Liver (tissue), 9 donors: ENCODE results near the gene AVEN. TPM values are rescaled to one million over a fixed set of nuclear protein-coding genes. Genes with fewer than 3 reads are reported as not detected.

Experiments
- DNase-seq: peaks from one replicate; pipeline ENCODE4 v3.0.0-alpha.2; 2017; ENCODE audit warnings: low spot score
- H3K27ac ChIP-seq, 2 donors: one replicate each; pipeline ENCODE4 v1.7.0; 2013; ENCODE audit warnings: inconsistent platforms in 2 of 2, low read length in 2 of 2, control low read depth in 1 of 2, low read depth in 1 of 2, mild to moderate bottlenecking in 1 of 2
- H3K27me3 ChIP-seq, 4 donors: one replicate each; pipeline versions ENCODE4 v1.6.1 to v1.7.0; 2013; ENCODE audit warnings: low read length in 3 of 4, inconsistent platforms in 1 of 4, mild to moderate bottlenecking in 1 of 4, moderate library complexity in 1 of 4; ENCODE audit not compliant: control insufficient read depth in 4 of 4, insufficient read depth in 4 of 4
- H3K36me3 ChIP-seq, 4 donors: one replicate each; pipeline versions ENCODE4 v1.6.1 to v1.7.0; 2013; ENCODE audit warnings: low read length in 3 of 4, mild to moderate bottlenecking in 3 of 4, low read depth in 1 of 4, moderate library complexity in 1 of 4; ENCODE audit not compliant: control insufficient read depth in 4 of 4, insufficient read depth in 3 of 4
- H3K4me1 ChIP-seq, 4 donors: one replicate each; pipeline versions ENCODE4 v1.6.1 to v1.7.0; 2013; ENCODE audit warnings: low read length in 3 of 4, mild to moderate bottlenecking in 3 of 4, moderate library complexity in 1 of 4; ENCODE audit not compliant: control insufficient read depth in 4 of 4, insufficient read depth in 4 of 4
- H3K4me3 ChIP-seq, 3 donors: one replicate each; pipeline versions ENCODE4 v1.6.1 to v1.7.0; 2013; ENCODE audit warnings: low read length in 3 of 3, control low read depth in 1 of 3, low read depth in 1 of 3, mild to moderate bottlenecking in 1 of 3
- H3K9ac ChIP-seq, 2 donors: one replicate each; pipeline ENCODE4 v1.7.0; 2013; ENCODE audit warnings: low read length in 2 of 2, mild to moderate bottlenecking in 2 of 2, moderate library complexity in 2 of 2, control low read depth in 1 of 2, low read depth in 1 of 2
- H3K9me3 ChIP-seq, 4 donors: one replicate each; pipeline versions ENCODE4 v1.6.1 to v1.7.0; 2013; ENCODE audit warnings: low read length in 3 of 4; ENCODE audit not compliant: control insufficient read depth in 4 of 4
- EGR1 ChIP-seq, 2 donors: IDR thresholded peaks; 2 replicates each; pipeline ENCODE4 v1.6.1; 2016 to 2018; ENCODE audit warnings: antibody characterized with exemption in 2 of 2, low read depth in 2 of 2
- FOXA1 ChIP-seq: IDR thresholded peaks from 2 replicates; pipeline ENCODE4 v1.6.1; 2016; ENCODE audit warnings: antibody characterized with exemption
- FOXA2 ChIP-seq: IDR thresholded peaks from 2 replicates; pipeline ENCODE4 v1.6.1; 2016; ENCODE audit warnings: antibody characterized with exemption
- GABPA ChIP-seq, 2 donors: IDR thresholded peaks in 1 of 2; conservative IDR thresholded peaks in 1 of 2; 2 replicates each; pipeline ENCODE4 v1.6.1; 2016; ENCODE audit warnings: antibody characterized with exemption in 2 of 2, mild to moderate bottlenecking in 1 of 2, moderate library complexity in 1 of 2
- HNF4A ChIP-seq, 2 donors: conservative IDR thresholded peaks; 2 replicates each; pipeline ENCODE4 v1.6.1; 2016; ENCODE audit warnings: antibody characterized with exemption in 2 of 2, mild to moderate bottlenecking in 2 of 2
- HNF4G ChIP-seq: IDR thresholded peaks from 2 replicates; pipeline ENCODE4 v1.6.1; 2016; ENCODE audit warnings: antibody characterized with exemption
- JUND ChIP-seq, 2 donors: IDR thresholded peaks; 2 replicates each; pipeline ENCODE4 v1.6.1; 2016; ENCODE audit warnings: antibody characterized with exemption in 2 of 2
- NR2F2 ChIP-seq: IDR thresholded peaks from 2 replicates; pipeline ENCODE4 v1.6.1; 2016; ENCODE audit warnings: antibody characterized with exemption
- RAD21 ChIP-seq, 2 donors: IDR thresholded peaks; 2 replicates each; pipeline ENCODE4 v1.6.1; 2016; ENCODE audit warnings: antibody characterized with exemption in 2 of 2, mild to moderate bottlenecking in 2 of 2
- SP1 ChIP-seq: IDR thresholded peaks from 2 replicates; pipeline ENCODE4 v1.6.1; 2018; ENCODE audit warnings: antibody characterized with exemption, mild to moderate bottlenecking
- TAF1 ChIP-seq: conservative IDR thresholded peaks from 2 replicates; pipeline ENCODE4 v1.6.1; 2016; ENCODE audit warnings: antibody characterized with exemption, mild to moderate bottlenecking
- YY1 ChIP-seq: IDR thresholded peaks from 2 replicates; pipeline ENCODE4 v1.6.1; 2016; ENCODE audit warnings: antibody characterized with exemption, mild to moderate bottlenecking
- WGBS: extraction: QIAGEN DNeasy Blood & Tissue Kit; methylation state at CpG from one replicate; pipeline ENCODE4 v1.1.7; 2013; 5-methylcytosine and 5-hydroxymethylcytosine counted together
- polyA plus RNA-seq, 2 donors: library from polyadenylated mRNA; stranded (reverse) in 1 of 2; unstranded in 1 of 2; fragments of 200-250 nt in 1 of 2; fragments of >200 nt in 1 of 2; fragmentation: Nextera tagmentation in 1 of 2; extraction: Ambion mirVana in 1 of 2; gene quantifications; one replicate each; pipeline versions ENCODE4 v1.2.1 to v1.2.3, GENCODE V29; 2013 to 2015
- total RNA-seq, 2 donors: library from RNA; depleted of rRNA; stranded (reverse); fragments of >200 nt; gene quantifications; one replicate each; pipeline ENCODE4 v1.2.3, GENCODE V29; 2014
- TF ChIP-seq, protein P1 (sequence below): fragments of 150-350 bp; IDR thresholded peaks from 2 replicates; pipeline ENCODE4 v1.5.1; 2017; ENCODE audit warnings: improper control_type of control experiment, low read depth, low read length; ENCODE audit not compliant: missing input control
- TF ChIP-seq, protein P2 (sequence below): IDR thresholded peaks from 2 replicates; pipeline ENCODE4 v1.6.1; 2016; ENCODE audit warnings: antibody characterized with exemption
- TF ChIP-seq, protein P3 (sequence below): IDR thresholded peaks from 2 replicates; pipeline ENCODE4 v1.6.1; 2016; ENCODE audit warnings: antibody characterized with exemption, mild to moderate bottlenecking
- TF ChIP-seq, protein P4 (sequence below): IDR thresholded peaks from 2 replicates; pipeline ENCODE4 v1.6.1; 2016; ENCODE audit warnings: antibody characterized with exemption
- TF ChIP-seq, protein P5 (sequence below): IDR thresholded peaks from 2 replicates; pipeline ENCODE4 v1.6.1; 2016; ENCODE audit warnings: antibody characterized with exemption
- donor health status: healthy.
- donor health status: healthy.
- donor health status: healthy.
- donor health status: healthy.
- donor health status: healthy.

AVEN gene
- total and polyA plus RNA-seq, 4 donors: 5.3 to 12.4 (median 7.0) TPM

DNA sequence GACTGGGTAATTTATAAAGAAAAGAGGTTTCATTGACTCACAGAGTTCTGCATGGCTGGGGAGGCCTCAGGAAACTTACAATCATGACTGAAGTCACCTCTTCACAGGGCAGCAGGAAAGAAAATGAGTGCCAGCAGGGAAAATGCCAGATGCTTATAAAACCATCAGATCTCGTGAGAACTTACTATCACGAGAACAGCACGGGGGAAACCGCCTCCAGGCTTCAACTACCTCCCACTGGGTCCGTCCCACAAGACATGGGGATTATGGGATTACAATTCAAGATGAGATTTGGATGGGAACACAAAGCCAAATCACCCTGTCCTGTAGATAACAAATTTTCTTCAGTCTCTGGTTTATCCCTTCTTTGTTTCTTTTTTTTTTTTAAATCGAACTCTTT lies 31.0 kb upstream of the AVEN start:
- H3K9ac ChIP-seq: no peak overlapping the region
- H3K9me3 ChIP-seq: no peaks in the 10 kb centered on the region
- no peak overlapping the region for H3K4me3 ChIP-seq
- WGBS: 92% methylated on average over 6 of the region's 6 CpGs
- peaks cover 0 to 10% (median 0%) of the 10 kb centered on the region in 4 donors for H3K36me3 ChIP-seq
- H3K27ac ChIP-seq: no peak overlapping the region
- TF ChIP-seq HNF4A (conservative IDR thresholded peaks at IDR 0.05): no peak
- TF ChIP-seq, protein P1, sequence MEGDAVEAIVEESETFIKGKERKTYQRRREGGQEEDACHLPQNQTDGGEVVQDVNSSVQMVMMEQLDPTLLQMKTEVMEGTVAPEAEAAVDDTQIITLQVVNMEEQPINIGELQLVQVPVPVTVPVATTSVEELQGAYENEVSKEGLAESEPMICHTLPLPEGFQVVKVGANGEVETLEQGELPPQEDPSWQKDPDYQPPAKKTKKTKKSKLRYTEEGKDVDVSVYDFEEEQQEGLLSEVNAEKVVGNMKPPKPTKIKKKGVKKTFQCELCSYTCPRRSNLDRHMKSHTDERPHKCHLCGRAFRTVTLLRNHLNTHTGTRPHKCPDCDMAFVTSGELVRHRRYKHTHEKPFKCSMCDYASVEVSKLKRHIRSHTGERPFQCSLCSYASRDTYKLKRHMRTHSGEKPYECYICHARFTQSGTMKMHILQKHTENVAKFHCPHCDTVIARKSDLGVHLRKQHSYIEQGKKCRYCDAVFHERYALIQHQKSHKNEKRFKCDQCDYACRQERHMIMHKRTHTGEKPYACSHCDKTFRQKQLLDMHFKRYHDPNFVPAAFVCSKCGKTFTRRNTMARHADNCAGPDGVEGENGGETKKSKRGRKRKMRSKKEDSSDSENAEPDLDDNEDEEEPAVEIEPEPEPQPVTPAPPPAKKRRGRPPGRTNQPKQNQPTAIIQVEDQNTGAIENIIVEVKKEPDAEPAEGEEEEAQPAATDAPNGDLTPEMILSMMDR: no peak
- no peak for TF ChIP-seq HNF4G
- no peak for TF ChIP-seq EGR1 (IDR thresholded peaks at IDR 0.05; ENCODE audit: low read depth in 2 of 2)
- TF ChIP-seq, protein P2, sequence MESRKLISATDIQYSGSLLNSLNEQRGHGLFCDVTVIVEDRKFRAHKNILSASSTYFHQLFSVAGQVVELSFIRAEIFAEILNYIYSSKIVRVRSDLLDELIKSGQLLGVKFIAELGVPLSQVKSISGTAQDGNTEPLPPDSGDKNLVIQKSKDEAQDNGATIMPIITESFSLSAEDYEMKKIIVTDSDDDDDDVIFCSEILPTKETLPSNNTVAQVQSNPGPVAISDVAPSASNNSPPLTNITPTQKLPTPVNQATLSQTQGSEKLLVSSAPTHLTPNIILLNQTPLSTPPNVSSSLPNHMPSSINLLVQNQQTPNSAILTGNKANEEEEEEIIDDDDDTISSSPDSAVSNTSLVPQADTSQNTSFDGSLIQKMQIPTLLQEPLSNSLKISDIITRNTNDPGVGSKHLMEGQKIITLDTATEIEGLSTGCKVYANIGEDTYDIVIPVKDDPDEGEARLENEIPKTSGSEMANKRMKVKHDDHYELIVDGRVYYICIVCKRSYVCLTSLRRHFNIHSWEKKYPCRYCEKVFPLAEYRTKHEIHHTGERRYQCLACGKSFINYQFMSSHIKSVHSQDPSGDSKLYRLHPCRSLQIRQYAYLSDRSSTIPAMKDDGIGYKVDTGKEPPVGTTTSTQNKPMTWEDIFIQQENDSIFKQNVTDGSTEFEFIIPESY: no peak
- TF ChIP-seq, protein P3, sequence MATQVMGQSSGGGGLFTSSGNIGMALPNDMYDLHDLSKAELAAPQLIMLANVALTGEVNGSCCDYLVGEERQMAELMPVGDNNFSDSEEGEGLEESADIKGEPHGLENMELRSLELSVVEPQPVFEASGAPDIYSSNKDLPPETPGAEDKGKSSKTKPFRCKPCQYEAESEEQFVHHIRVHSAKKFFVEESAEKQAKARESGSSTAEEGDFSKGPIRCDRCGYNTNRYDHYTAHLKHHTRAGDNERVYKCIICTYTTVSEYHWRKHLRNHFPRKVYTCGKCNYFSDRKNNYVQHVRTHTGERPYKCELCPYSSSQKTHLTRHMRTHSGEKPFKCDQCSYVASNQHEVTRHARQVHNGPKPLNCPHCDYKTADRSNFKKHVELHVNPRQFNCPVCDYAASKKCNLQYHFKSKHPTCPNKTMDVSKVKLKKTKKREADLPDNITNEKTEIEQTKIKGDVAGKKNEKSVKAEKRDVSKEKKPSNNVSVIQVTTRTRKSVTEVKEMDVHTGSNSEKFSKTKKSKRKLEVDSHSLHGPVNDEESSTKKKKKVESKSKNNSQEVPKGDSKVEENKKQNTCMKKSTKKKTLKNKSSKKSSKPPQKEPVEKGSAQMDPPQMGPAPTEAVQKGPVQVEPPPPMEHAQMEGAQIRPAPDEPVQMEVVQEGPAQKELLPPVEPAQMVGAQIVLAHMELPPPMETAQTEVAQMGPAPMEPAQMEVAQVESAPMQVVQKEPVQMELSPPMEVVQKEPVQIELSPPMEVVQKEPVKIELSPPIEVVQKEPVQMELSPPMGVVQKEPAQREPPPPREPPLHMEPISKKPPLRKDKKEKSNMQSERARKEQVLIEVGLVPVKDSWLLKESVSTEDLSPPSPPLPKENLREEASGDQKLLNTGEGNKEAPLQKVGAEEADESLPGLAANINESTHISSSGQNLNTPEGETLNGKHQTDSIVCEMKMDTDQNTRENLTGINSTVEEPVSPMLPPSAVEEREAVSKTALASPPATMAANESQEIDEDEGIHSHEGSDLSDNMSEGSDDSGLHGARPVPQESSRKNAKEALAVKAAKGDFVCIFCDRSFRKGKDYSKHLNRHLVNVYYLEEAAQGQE: no peak
- no peak for TF ChIP-seq SP1
- TF ChIP-seq GABPA (IDR thresholded peaks at IDR 0.05 in 1 of 2, conservative IDR thresholded peaks at IDR 0.05 in 1 of 2): no peak
- TF ChIP-seq RAD21 (IDR thresholded peaks at IDR 0.05): no peak
- TF ChIP-seq FOXA2: no peak
- TF ChIP-seq JUND (IDR thresholded peaks at IDR 0.05): no peak
- TF ChIP-seq, protein P4, sequence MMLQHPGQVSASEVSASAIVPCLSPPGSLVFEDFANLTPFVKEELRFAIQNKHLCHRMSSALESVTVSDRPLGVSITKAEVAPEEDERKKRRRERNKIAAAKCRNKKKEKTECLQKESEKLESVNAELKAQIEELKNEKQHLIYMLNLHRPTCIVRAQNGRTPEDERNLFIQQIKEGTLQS: no peak
- TF ChIP-seq TAF1: no peak
- TF ChIP-seq YY1: no peak
- TF ChIP-seq, protein P5, sequence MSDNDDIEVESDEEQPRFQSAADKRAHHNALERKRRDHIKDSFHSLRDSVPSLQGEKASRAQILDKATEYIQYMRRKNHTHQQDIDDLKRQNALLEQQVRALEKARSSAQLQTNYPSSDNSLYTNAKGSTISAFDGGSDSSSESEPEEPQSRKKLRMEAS: no peak
- no peak for TF ChIP-seq NR2F2
- no peak for DNase-seq
- H3K4me1 ChIP-seq: no peaks in the 10 kb centered on the region
- H3K27me3 ChIP-seq: no peaks in the 10 kb centered on the region

DNA sequence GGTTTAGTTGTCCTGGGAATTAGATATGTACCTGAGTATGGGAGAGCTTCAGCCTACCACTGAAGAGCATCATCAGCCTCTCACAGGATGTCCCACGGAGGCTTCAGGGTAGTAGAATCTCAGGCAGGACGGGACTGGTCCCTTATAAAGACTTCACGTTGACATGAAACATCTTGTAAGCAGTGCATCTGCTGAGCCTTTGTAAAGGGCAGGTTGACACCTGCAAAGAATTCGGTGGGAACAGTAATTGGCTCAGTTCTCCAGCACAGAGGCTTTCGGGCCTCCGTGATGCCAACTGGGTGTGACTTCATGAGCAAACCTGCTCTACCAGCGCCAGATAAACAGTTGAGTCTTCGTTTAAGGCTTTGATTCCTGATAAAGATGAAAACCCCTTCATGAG lies 26.9 kb upstream of the AVEN start:
- H3K27me3 ChIP-seq: no peaks in the 10 kb centered on the region
- 90% methylated on average over 8 of the region's 8 CpGs for WGBS
- no peaks in the 10 kb centered on the region for H3K4me1 ChIP-seq
- no peak for DNase-seq
- H3K4me3 ChIP-seq: no peak overlapping the region
- H3K36me3 ChIP-seq: peaks cover 0 to 6% (median 0%) of the 10 kb centered on the region in 4 donors
- no peak overlapping the region for H3K9ac ChIP-seq
- H3K9me3 ChIP-seq: no peaks in the 10 kb centered on the region
- H3K27ac ChIP-seq: no peak overlapping the region
- TF ChIP-seq GABPA (IDR thresholded peaks at IDR 0.05 in 1 of 2, conservative IDR thresholded peaks at IDR 0.05 in 1 of 2) (no peak), FOXA1 (no peak), SP1 (no peak), YY1 (no peak), FOXA2 (no peak), TAF1 (no peak), NR2F2 (no peak), HNF4G (no peak), JUND (IDR thresholded peaks at IDR 0.05) (no peak), RAD21 (IDR thresholded peaks at IDR 0.05) (no peak)
- TF ChIP-seq, protein P5: no peak
- TF ChIP-seq, protein P4: no peak
- TF ChIP-seq, protein P1: no peak
